IMR-90 (cell line): ENCODE measurements around the gene C2orf92. TPM values are rescaled to one million over a fixed set of nuclear protein-coding genes. Genes with fewer than 3 reads are reported as not detected.

ENCODE experiments used
- ATAC-seq: fragments of 200-7000 bp; cut with Tn5 transposase; 2 replicates; pipeline ENCODE4 v1.9.1; 2020; ENCODE audit warnings: low read depth, mild to moderate bottlenecking, moderate library complexity
- BruUV-seq: library from RNA; stranded (reverse); fragments of 400-500 nt; replicated peaks from 2 replicates; lab custom pipeline; 2021; lab: Mats Ljungman, UMichigan
- CTCF ChIA-PET: fragments of 300-600 bp; formaldehyde crosslinking; extraction: SDS; loops from one replicate; lab custom pipeline; 2021; ENCODE audit warnings: antibody characterized with exemption; lab: Yijun Ruan, JAX
- POLR2A ChIA-PET: fragments of 300-600 bp; sonication (Branson Sonifier 250); formaldehyde crosslinking; loops from one replicate; lab custom pipeline; 2022; ENCODE audit warnings: antibody characterized with exemption; ENCODE audit not compliant: unreplicated experiment; lab: Charles Lee
- DNase-seq: peaks from one replicate; pipeline ENCODE4 v3.0.0; 2013
- H2AFZ ChIP-seq: replicated peaks from 2 replicates; pipeline ENCODE3; 2013; ENCODE audit warnings: low read length, mild to moderate bottlenecking; ENCODE audit not compliant: poor library complexity
- H2AK5ac ChIP-seq: 2 replicates; pipeline ENCODE4 v1.6.1; 2013; ENCODE audit warnings: low read depth, low read length, inconsistent platforms
- H2AK9ac ChIP-seq: replicated peaks from 2 replicates; pipeline ENCODE3; 2013; ENCODE audit warnings: mild to moderate bottlenecking, low read depth, low read length, moderate library complexity; ENCODE audit not compliant: poor library complexity
- H2BK120ac ChIP-seq: 2 replicates; pipeline ENCODE4 v1.6.1; 2013; ENCODE audit warnings: low read depth, low read length, inconsistent platforms
- H2BK15ac ChIP-seq: 3 replicates; pipeline ENCODE4 v1.6.1; 2013; ENCODE audit warnings: low read depth, low read length, inconsistent platforms
- H2BK20ac ChIP-seq: 2 replicates; pipeline ENCODE4 v1.6.1; 2013; ENCODE audit warnings: low read depth, mild to moderate bottlenecking, inconsistent platforms, low read length, moderate library complexity
- H2BK5ac ChIP-seq: 2 replicates; pipeline ENCODE4 v1.6.1; 2013; ENCODE audit warnings: mild to moderate bottlenecking, low read depth, low read length, inconsistent platforms; ENCODE audit not compliant: poor library complexity, severe bottlenecking
- H3K14ac ChIP-seq: replicated peaks from 2 replicates; pipeline ENCODE4 v1.6.1; 2013; ENCODE audit warnings: low read depth, low read length, inconsistent platforms
- H3K18ac ChIP-seq: 2 replicates; pipeline ENCODE4 v1.6.1; 2013; ENCODE audit warnings: low read depth, low read length, control low read depth
- H3K23ac ChIP-seq: 2 replicates; pipeline ENCODE4 v1.6.1; 2013; ENCODE audit warnings: low read depth, low read length, inconsistent platforms
- H3K27ac ChIP-seq: 2 replicates; pipeline ENCODE4 v1.5.1; 2013; ENCODE audit warnings: mild to moderate bottlenecking, control low read depth, low read length; ENCODE audit not compliant: insufficient read depth
- H3K27me3 ChIP-seq: 2 replicates; pipeline ENCODE4 v1.6.1; 2013; ENCODE audit warnings: low read length; ENCODE audit not compliant: control insufficient read depth, insufficient read depth
- H3K36me3 ChIP-seq: 2 replicates; pipeline ENCODE4 v1.6.1; 2013; ENCODE audit warnings: low read length, mixed read lengths; ENCODE audit not compliant: control insufficient read depth, insufficient read depth
- H3K4ac ChIP-seq: 2 replicates; pipeline ENCODE4 v1.6.1; 2013; ENCODE audit warnings: low read depth, low read length, inconsistent platforms
- H3K4me1 ChIP-seq: 2 replicates; pipeline ENCODE4 v1.6.1; 2013; ENCODE audit warnings: low read length, mixed read lengths; ENCODE audit not compliant: control insufficient read depth, insufficient read depth
- H3K4me2 ChIP-seq: 2 replicates; pipeline ENCODE4 v1.6.1; 2013; ENCODE audit warnings: low read depth, mild to moderate bottlenecking, control low read depth, low read length, moderate library complexity
- H3K4me3 ChIP-seq: 2 replicates; pipeline ENCODE4 v1.5.1; 2013; ENCODE audit warnings: low read depth, mild to moderate bottlenecking, control low read depth, low read length, moderate library complexity; ENCODE audit not compliant: insufficient read depth
- H3K56ac ChIP-seq: 2 replicates; pipeline ENCODE4 v1.6.1; 2013; ENCODE audit warnings: low read length, inconsistent platforms; ENCODE audit not compliant: insufficient read depth; ENCODE audit errors: extremely low read depth
- H3K79me1 ChIP-seq, 2 experiments: 2 replicates each; pipeline ENCODE4 v1.6.1; 2013; ENCODE audit warnings: low read length in 2 of 2, inconsistent platforms in 1 of 2, low read depth in 1 of 2
- H3K9ac ChIP-seq: 2 replicates; pipeline ENCODE4 v1.6.1; 2013; ENCODE audit warnings: low read depth, low read length, control low read depth
- H3K9me1 ChIP-seq: 2 replicates; pipeline ENCODE4 v1.6.1; 2013; ENCODE audit warnings: low read length, inconsistent platforms; ENCODE audit not compliant: insufficient read depth
- H3K9me3 ChIP-seq: 2 replicates; pipeline ENCODE4 v1.6.1; 2013; ENCODE audit warnings: low read length; ENCODE audit not compliant: control insufficient read depth, insufficient read depth
- H4K20me1 ChIP-seq: 2 replicates; pipeline ENCODE4 v1.6.1; 2013; ENCODE audit warnings: low read length, inconsistent platforms; ENCODE audit not compliant: insufficient read depth
- H4K5ac ChIP-seq: 2 replicates; pipeline ENCODE4 v1.6.1; 2013; ENCODE audit warnings: mild to moderate bottlenecking, low read depth, low read length, control low read depth
- H4K8ac ChIP-seq, 2 experiments: 2 replicates each; pipeline ENCODE4 v1.6.1; 2013; ENCODE audit warnings: low read depth in 2 of 2, low read length in 2 of 2, control low read depth in 1 of 2, inconsistent platforms in 1 of 2
- H4K91ac ChIP-seq: 2 replicates; pipeline ENCODE4 v1.6.1; 2013; ENCODE audit warnings: low read depth, low read length, inconsistent platforms; ENCODE audit not compliant: insufficient read depth
- BHLHE40 ChIP-seq: fragments of 150-350 bp; IDR thresholded peaks from 2 replicates; pipeline ENCODE4 v1.6.1; 2016; ENCODE audit warnings: mild to moderate bottlenecking, low read depth, low read length
- CEBPB ChIP-seq: IDR thresholded peaks from 2 replicates; pipeline ENCODE4 v1.6.1; 2012; ENCODE audit warnings: low read depth, low read length, improper control_type of control experiment
- CHD1 ChIP-seq: IDR thresholded peaks from 2 replicates; pipeline ENCODE4 v1.6.1; 2012; ENCODE audit warnings: low read depth, low read length, improper control_type of control experiment
- CTCF ChIP-seq: conservative IDR thresholded peaks from 2 replicates; pipeline ENCODE4 v1.5.1; 2012; ENCODE audit warnings: mild to moderate bottlenecking, low read depth, low read length, improper control_type of control experiment
- FOS ChIP-seq: fragments of 150-350 bp; IDR thresholded peaks from 2 replicates; pipeline ENCODE4 v1.6.1; 2016; ENCODE audit warnings: low read depth, low read length
- MAFK ChIP-seq: IDR thresholded peaks from 2 replicates; pipeline ENCODE4 v1.6.1; 2012; ENCODE audit warnings: low read depth, low read length, improper control_type of control experiment
- MAZ ChIP-seq: IDR thresholded peaks from 2 replicates; pipeline ENCODE4 v1.6.1; 2012; ENCODE audit warnings: low read depth, mild to moderate bottlenecking, low read length, improper control_type of control experiment, moderate library complexity, borderline replicate concordance
- MXI1 ChIP-seq: IDR thresholded peaks from 2 replicates; pipeline ENCODE4 v1.6.1; 2012; ENCODE audit warnings: low read depth, mild to moderate bottlenecking, low read length, moderate library complexity, borderline replicate concordance
- NFE2L2 ChIP-seq: fragments of 150-350 bp; IDR thresholded peaks from 2 replicates; pipeline ENCODE4 v1.6.1; 2016; ENCODE audit warnings: low read depth, mild to moderate bottlenecking, low read length
- RAD21 ChIP-seq: IDR thresholded peaks from 2 replicates; pipeline ENCODE4 v1.6.1; 2012; ENCODE audit warnings: low read length, improper control_type of control experiment
- RCOR1 ChIP-seq: IDR thresholded peaks from 2 replicates; pipeline ENCODE4 v1.6.1; 2012; ENCODE audit warnings: mild to moderate bottlenecking, low read length, improper control_type of control experiment; ENCODE audit not compliant: insufficient replicate concordance
- RFX5 ChIP-seq: IDR thresholded peaks from 2 replicates; pipeline ENCODE4 v1.8.0; 2012; ENCODE audit warnings: low read depth, mild to moderate bottlenecking, low read length, moderate library complexity
- USF2 ChIP-seq: fragments of 150-350 bp; IDR thresholded peaks from 2 replicates; pipeline ENCODE4 v1.6.1; 2017; ENCODE audit warnings: mild to moderate bottlenecking, antibody characterized with exemption, low read length, low read depth
- WGBS, 2 experiments: methylation state at CpG; one replicate each; pipeline versions ENCODE4 v1.1.5 to v1.1.7; 2013; ENCODE audit warnings: missing lambda C conversion rate in 2 of 2; ENCODE audit not compliant: insufficient read length in 1 of 2; ENCODE audit errors: extremely low coverage in 2 of 2; 5-methylcytosine and 5-hydroxymethylcytosine counted together
- dilution Hi-C: fragments of 300-500 bp; cut with HindIII; formaldehyde crosslinking; loops from one replicate; pipeline ENCODE4 v1.14.3; 2018; ENCODE audit warnings: low sequenced_read_pairs; ENCODE audit not compliant: unreplicated experiment
- in situ Hi-C: fragments of 300-500 bp; cut with MboI; formaldehyde crosslinking; loops from 3 replicates; pipeline ENCODE4 v1.14.3; 2019; ENCODE audit warnings: low sequenced_read_pairs, inconsistent platforms, mixed read lengths
- intact Hi-C: fragments of 100-400 bp; cut with micrococcal nuclease; formaldehyde crosslinking; loops from 2 replicates; pipeline ENCODE4 v1.10.0; 2022
- polyA plus RNA-seq, 3 experiments: library from polyadenylated mRNA; depleted of rRNA; stranded (reverse); fragments of >200 nt; gene quantifications; 2 replicates each; pipeline ENCODE4 v1.2.3, GENCODE V29; 2012; ENCODE audit warnings: low replicate concordance in 1 of 3
- total RNA-seq: library from RNA; depleted of rRNA; stranded (reverse); fragments of >200 nt; gene quantifications from 2 replicates; pipeline ENCODE4 v1.2.3, GENCODE V29; 2012

Gene C2orf92
- total and polyA plus RNA-seq, 2 of the 4 experiments (the other 2 are of a cell fraction), result 0.90 to 2.5 TPM

DNA sequence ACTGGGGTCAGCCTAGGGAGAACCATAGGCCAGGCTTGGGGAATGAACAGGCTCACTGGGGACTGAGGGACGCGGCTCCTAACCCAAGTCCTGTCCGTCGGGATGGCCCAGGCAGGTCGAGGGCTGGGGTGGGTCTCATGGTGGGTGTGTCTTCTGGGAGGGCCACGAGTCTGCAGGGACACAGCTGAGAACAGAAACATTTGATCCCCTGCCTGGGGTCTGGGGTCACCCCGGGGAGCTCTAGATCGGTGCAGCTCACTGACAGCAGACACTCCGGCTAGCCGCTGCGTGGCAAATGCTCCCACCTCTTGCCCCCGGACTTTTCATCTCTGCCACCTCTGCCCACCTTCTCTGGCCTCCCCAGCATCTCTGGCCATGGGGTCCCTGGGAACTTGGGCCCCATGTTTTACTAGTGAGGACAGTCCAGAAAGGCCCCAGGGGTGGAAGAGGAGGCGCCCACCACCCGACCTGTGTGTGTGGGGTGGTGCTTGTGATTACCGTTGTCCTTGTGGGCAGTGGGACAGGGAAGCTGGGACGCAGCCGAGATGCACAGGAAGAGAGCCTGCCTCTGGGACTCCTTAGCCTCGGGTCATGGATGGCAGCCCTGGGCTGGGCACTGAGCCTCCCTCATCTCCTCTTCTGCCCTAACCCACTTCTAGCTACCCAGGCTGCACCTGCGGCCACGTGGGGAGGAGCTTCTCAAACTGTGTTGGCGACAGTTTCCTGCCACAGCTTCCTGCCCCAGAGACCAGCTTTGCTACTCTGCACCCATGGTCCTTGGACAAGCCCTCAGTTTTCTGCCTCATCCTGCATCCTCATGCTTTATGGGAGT, 48.8 kb downstream of the C2orf92 start (continued):
- no peak for TF ChIP-seq MAZ

GRCh38 chr2:97718942-97719341, 49.4 kb downstream of the C2orf92 start:
- Histone ChIP-seq H2BK20ac (no peak overlapping the region), H3K9ac (no peak overlapping the region), H3K27ac (no peak overlapping the region), H4K8ac (no peak overlapping the region), H2BK120ac (no peak overlapping the region), H2AK5ac (no peak overlapping the region), H3K4me1 (no peaks in the 10 kb centered on the region), H3K27me3 (peaks cover 23% of the 10 kb centered on the region), H3K23ac (no peak overlapping the region), H3K36me3 (no peaks in the 10 kb centered on the region), H2AFZ (no peak overlapping the region), H4K91ac (no peak overlapping the region), H3K4ac (no peak overlapping the region), H3K14ac (no peak overlapping the region), H3K4me3 (no peak overlapping the region), H3K9me1 (no peaks in the 10 kb centered on the region), H2AK9ac (no peak overlapping the region), H3K56ac (no peak overlapping the region), H3K4me2 (no peak overlapping the region), H3K79me1 (no peaks in the 10 kb centered on the region), H4K20me1 (no peaks in the 10 kb centered on the region), H4K5ac (no peak overlapping the region), H2BK15ac (no peak overlapping the region), H3K18ac (no peak overlapping the region), H3K9me3 (peaks cover 2% of the 10 kb centered on the region; the same call in 1 of the 2 replicates), H2BK5ac (no peak overlapping the region)
- CTCF ChIA-PET, result no interaction called here
- DNase-seq, result no peak
- no TSS peak for BruUV-seq
- intact Hi-C loops (no loop called here), in situ Hi-C loops (no loop called here), dilution Hi-C loops (no loop called here)
- POLR2A ChIA-PET, result no interaction called here
- no CpG with 5 or more reads among the region's 3 CpGs for WGBS, 2 experiments
- no peak for ATAC-seq
- no peak for TF ChIP-seq NFE2L2
- TF ChIP-seq CHD1, result no peak
- no peak for TF ChIP-seq RCOR1
- TF ChIP-seq MXI1, result no peak
- TF ChIP-seq RAD21, result no peak
- TF ChIP-seq CTCF, result no peak
- no peak for TF ChIP-seq FOS
- TF ChIP-seq CEBPB, result no peak
- TF ChIP-seq BHLHE40, result no peak
- no peak for TF ChIP-seq MAFK
- TF ChIP-seq USF2, result no peak
- no peak for TF ChIP-seq RFX5
